Heart right ventricle (tissue), 16 donors: ENCODE measurements around the gene VGLL4. TPM values are rescaled to one million over a fixed set of nuclear protein-coding genes. Genes with fewer than 3 reads are reported as not detected.

Experiments used
- ATAC-seq, 8 donors: fragments of 200-7000 bp; cut with Tn5 transposase; one replicate each; pipeline ENCODE4 v1.9.1; 2020; ENCODE audit warnings: mild to moderate bottlenecking in 8 of 8, moderate library complexity in 8 of 8, moderate number of reproducible peaks in 1 of 8
- DNase-seq, 2 donors: peaks; one replicate each; pipeline ENCODE4 v3.0.0-alpha.2; 2020
- H3K27ac ChIP-seq, 10 donors: fragments of 200-600 bp; sonication (generic) in 2 of 10; one replicate each; pipeline versions ENCODE4 v1.5.0 to v1.8.0; 2020 to 2022; ENCODE audit warnings: mild to moderate bottlenecking in 3 of 10
- H3K27me3 ChIP-seq, 7 donors: fragments of 200-600 bp; one replicate each; pipeline ENCODE4 v1.8.0; 2021 to 2022; ENCODE audit warnings: mild to moderate bottlenecking in 2 of 7
- H3K36me3 ChIP-seq, 9 donors: fragments of 200-600 bp; sonication (generic) in 1 of 9; one replicate each; pipeline versions ENCODE4 v1.5.0 to v1.8.0; 2020 to 2022; ENCODE audit warnings: mild to moderate bottlenecking in 2 of 9
- H3K4me1 ChIP-seq, 9 donors: fragments of 200-600 bp; sonication (generic) in 1 of 9; one replicate each; pipeline versions ENCODE4 v1.5.0 to v1.8.0; 2020 to 2022; ENCODE audit warnings: mild to moderate bottlenecking in 4 of 9
- H3K4me3 ChIP-seq, 10 donors: fragments of 200-600 bp; sonication (generic) in 2 of 10; one replicate each; pipeline versions ENCODE4 v1.5.0 to v1.8.0; 2020 to 2022; ENCODE audit warnings: mild to moderate bottlenecking in 7 of 10, moderate library complexity in 2 of 10
- H3K9me3 ChIP-seq, 11 donors: fragments of 200-600 bp in 10 of 11; sonication (generic) in 2 of 11; one replicate each; pipeline versions ENCODE4 v1.5.0 to v1.8.0; 2013 to 2022; ENCODE audit warnings: mild to moderate bottlenecking in 2 of 11, control low read depth in 1 of 11, moderate library complexity in 1 of 11
- WGBS, 2 donors: extraction: QIAGEN DNeasy Blood & Tissue Kit; methylation state at CpG; one replicate each; pipeline ENCODE4 v1.1.7; 2013; ENCODE audit warnings: inconsistent platforms in 1 of 2; 5-methylcytosine and 5-hydroxymethylcytosine counted together
- intact Hi-C, 10 donors: fragments of 100-400 bp; cut with DNase I; formaldehyde crosslinking; loops; one replicate each; pipeline versions ENCODE4 v1.11.1 to v1.14.2; 2022
- polyA plus RNA-seq, 2 donors: library from polyadenylated mRNA; stranded (reverse); fragments of 200-250 nt; gene quantifications; one replicate each; pipeline ENCODE4 v1.2.3, GENCODE V29; 2013
- total RNA-seq, 10 donors: library from RNA; stranded (reverse); fragmentation: NEBNext Ultra II Directional in 3 of 10; extraction: Animal tissue kit (Norgen Biotek cat#: 25700) in 3 of 10; gene quantifications; one replicate each; pipeline versions ENCODE4 v1.2.1 to v1.2.4, GENCODE V29; 2021 to 2023
- TF ChIP-seq, protein P1 (sequence below), 9 donors: fragments of 200-600 bp; sonication (generic) in 2 of 9; IDR thresholded peaks; one replicate each; pipeline versions ENCODE4 v1.5.0 to v1.8.0; 2021 to 2022; ENCODE audit warnings: antibody characterized with exemption in 9 of 9, mild to moderate bottlenecking in 5 of 9, moderate library complexity in 1 of 9
- donor health status: Arrhythmogenic right ventricular cardiomyopathy.
- donor health status: ischemic (EF 13 %, LVEDD 7.1; RV severe dilation, severe dysfunction).
- donor health status: healthy with polysubstance abuse.
- donor health status: DM: no; HTN: yes; CAD: no.
- donor health status: DM: no; HTN: no; CAD: no.
- donor health status: ischemic (EF 25% LVEDD 6.9; RV normal size, moderate dysfunction).
- donor health status: ischemic (EF 25% LVEDD 5.7; RV mildly dilated, moderate dysfunction).
- donor health status: healthy.
- donor health status: DM: yes; HTN: yes; CAD: no.
- donor health status: Ischemic cardiomyopathy.
- donor health status: ischemic (EF 35%, LVEDD 5.7; RV mildly dilated, moderate dysfunction).
- donor health status: nonischemic (EF 11% LVEDD 7.7; RV severe dilation, severe dysfunction).
- donor health status: DM: yes; HTN: yes; CAD: no.
- donor health status: PGD.
- donor health status: ischemic (EF 29% LVEDD 5.4; RV normal size, mild dysfunction).
- donor health status: nonischemic (EF 23%, LVEDD 6.1; RV moderate dilation, normal function).

Gene VGLL4
- total and polyA plus RNA-seq, 12 donors, result 14.5 to 46.1 (median 29.6) TPM

DNA sequence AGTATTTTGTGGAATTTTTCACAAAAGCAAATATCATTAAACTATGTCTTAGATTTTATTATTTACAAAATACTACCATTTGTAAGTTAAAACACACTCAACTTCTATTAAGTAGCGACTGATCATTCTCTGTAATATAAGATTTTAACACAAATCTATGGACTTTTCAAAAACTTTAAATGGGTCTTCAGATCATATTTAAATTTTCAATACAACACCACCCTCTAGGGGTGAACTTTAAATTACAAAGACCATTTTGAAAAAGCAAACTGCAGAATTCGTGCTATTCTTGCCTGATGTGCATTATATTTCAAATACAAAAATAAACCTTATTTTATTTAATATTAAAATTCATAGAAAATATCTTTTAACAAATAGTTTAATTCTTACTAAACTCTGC, 8.2 kb upstream of the VGLL4 start:
- TF ChIP-seq, protein P1, sequence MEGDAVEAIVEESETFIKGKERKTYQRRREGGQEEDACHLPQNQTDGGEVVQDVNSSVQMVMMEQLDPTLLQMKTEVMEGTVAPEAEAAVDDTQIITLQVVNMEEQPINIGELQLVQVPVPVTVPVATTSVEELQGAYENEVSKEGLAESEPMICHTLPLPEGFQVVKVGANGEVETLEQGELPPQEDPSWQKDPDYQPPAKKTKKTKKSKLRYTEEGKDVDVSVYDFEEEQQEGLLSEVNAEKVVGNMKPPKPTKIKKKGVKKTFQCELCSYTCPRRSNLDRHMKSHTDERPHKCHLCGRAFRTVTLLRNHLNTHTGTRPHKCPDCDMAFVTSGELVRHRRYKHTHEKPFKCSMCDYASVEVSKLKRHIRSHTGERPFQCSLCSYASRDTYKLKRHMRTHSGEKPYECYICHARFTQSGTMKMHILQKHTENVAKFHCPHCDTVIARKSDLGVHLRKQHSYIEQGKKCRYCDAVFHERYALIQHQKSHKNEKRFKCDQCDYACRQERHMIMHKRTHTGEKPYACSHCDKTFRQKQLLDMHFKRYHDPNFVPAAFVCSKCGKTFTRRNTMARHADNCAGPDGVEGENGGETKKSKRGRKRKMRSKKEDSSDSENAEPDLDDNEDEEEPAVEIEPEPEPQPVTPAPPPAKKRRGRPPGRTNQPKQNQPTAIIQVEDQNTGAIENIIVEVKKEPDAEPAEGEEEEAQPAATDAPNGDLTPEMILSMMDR (IDR thresholded peaks at IDR 0.05), result peak; percentile 35 to 74 (median 62)

DNA sequence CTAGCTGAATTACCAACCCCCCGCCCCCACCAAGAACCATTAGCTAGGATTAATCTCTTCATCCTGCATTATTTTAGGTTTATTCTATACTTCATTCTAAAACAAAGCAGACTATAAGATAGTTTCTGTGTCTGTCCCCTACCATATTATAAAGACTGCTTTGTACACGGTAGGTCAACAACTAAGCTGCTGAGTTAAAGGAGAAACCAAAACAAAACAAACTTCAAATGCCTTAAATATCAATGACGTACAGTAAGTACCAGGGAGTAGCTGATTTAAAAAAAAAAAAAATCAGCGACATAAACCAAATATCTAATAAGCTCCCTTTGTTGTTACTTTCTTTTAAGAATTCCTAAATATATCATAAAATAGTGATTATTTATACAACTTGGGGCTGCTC, 7.8 kb upstream of the VGLL4 start:
- Histone ChIP-seq H3K9me3 (no peaks in the 10 kb centered on the region), H3K4me1 (peaks cover 0 to 10% (median 1%) of the 10 kb centered on the region in 9 donors), H3K27ac (no peak overlapping the region), H3K36me3 (no peaks in the 10 kb centered on the region), H3K4me3 (no peak overlapping the region), H3K27me3 (no peaks in the 10 kb centered on the region)
- TF ChIP-seq, protein P1 (IDR thresholded peaks at IDR 0.05), result no peak
- DNase-seq (no peak), ATAC-seq (no peak)
- 70 to 74% methylated on average over 4 of the region's 4 CpGs for WGBS, 2 donors
- intact Hi-C loops, result loop anchor here in 7 of 10 donors (2.0 to 10.0 kb wide), 5 partner anchors 151 to 417 kb away; no protein-coding TSS in a partner anchor

More for the DNA sequence above, 8.2 kb upstream of the VGLL4 start:
- DNase-seq (no peak), ATAC-seq (no peak)
- H3K27me3 ChIP-seq, result no peaks in the 10 kb centered on the region
- H3K4me3 ChIP-seq, result no peak overlapping the region
- H3K4me1 ChIP-seq, result peaks cover 0 to 12% (median 4%) of the 10 kb centered on the region in 9 donors
- WGBS, 2 donors, result 16 to 20% methylated on average over 2 of the region's 2 CpGs
- H3K27ac ChIP-seq, result no peak overlapping the region
- intact Hi-C loops, result loop anchor here (2.0 to 10.0 kb wide), 6 partner anchors 150 to 417 kb away; no protein-coding TSS in a partner anchor
- no peaks in the 10 kb centered on the region for H3K9me3 ChIP-seq
- H3K36me3 ChIP-seq, result no peaks in the 10 kb centered on the region

DNA sequence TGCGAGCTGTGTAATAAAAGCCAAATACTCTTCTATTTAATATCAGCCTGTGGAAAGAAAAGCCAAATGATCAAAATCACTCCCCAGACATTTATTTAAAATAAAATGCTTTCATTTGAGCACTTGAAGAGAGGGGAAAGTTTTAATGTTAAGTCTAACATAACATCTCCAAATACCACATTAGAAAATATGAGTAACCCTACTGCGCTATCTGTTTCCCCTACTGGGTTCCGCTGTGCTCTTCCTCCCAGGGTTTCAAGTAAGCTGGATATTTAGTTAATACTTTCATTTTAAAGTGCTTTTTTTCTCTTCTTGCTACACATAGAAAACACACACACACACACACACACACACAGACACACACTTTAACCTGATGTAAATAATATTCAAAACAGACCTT, 6.7 kb upstream of the VGLL4 start:
- WGBS, 2 donors, result 96% methylated on average over 3 of the region's 3 CpGs
- Histone ChIP-seq H3K9me3 (no peaks in the 10 kb centered on the region), H3K4me3 (no peak overlapping the region), H3K27me3 (no peaks in the 10 kb centered on the region), H3K36me3 (no peaks in the 10 kb centered on the region), H3K27ac (no peak overlapping the region), H3K4me1 (peaks cover 0 to 3% (median 0%) of the 10 kb centered on the region in 9 donors)
- intact Hi-C loops, result loop anchor here in 7 of 10 donors (2.0 to 10.0 kb wide), 5 partner anchors 152 to 416 kb away; no protein-coding TSS in a partner anchor
- no peak for DNase-seq
- no peak for ATAC-seq
- TF ChIP-seq, protein P1 (IDR thresholded peaks at IDR 0.05), result no peak

DNA sequence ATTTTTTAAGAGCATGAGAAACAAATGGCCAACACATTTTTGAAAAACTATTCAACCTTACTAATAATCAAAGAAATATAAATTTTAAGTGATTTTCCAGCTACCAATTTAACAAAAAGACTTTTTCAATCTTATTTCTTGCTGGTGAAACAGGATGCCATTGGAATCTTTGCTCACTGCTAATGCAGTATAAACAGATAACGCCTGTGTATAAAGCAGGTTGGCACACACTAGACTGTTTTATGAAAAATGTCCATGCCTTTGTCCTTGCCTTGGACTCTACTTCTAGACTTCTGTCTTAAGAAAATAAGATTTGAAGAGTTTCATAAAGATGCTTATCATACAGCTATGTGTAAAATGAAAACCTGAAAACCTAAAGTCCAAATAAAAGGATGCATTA, 5.0 kb upstream of the VGLL4 start:
- ATAC-seq (no peak), DNase-seq (no peak)
- Histone ChIP-seq H3K36me3 (no peaks in the 10 kb centered on the region), H3K27ac (no peak overlapping the region), H3K4me3 (no peak overlapping the region), H3K4me1 (peaks cover 0 to 8% (median 6%) of the 10 kb centered on the region in 9 donors), H3K27me3 (no peaks in the 10 kb centered on the region), H3K9me3 (no peaks in the 10 kb centered on the region)
- TF ChIP-seq, protein P1 (IDR thresholded peaks at IDR 0.05), result no peak
- intact Hi-C loops, result loop anchor here in 3 of 10 donors (10.0 kb wide), 2 partner anchors 84 to 184 kb away; no protein-coding TSS in a partner anchor
- 81 to 88% methylated on average over 1 of the region's 1 CpG for WGBS, 2 donors
